T1000 (cell line): Measurements from ENCODE around the gene PRPF31.
"Not testable (repeated sequence)": the region's sequence is repeated elsewhere in the genome, so short reads cannot be mapped to it uniquely, and the experiment has no call there.

Experiments used
- DNase-seq: peaks from one replicate; lab custom pipeline; 2025; ENCODE audit warnings: mixed read lengths; lab: John Stamatoyannopoulos, UW

Gene PRPF31, protein sequence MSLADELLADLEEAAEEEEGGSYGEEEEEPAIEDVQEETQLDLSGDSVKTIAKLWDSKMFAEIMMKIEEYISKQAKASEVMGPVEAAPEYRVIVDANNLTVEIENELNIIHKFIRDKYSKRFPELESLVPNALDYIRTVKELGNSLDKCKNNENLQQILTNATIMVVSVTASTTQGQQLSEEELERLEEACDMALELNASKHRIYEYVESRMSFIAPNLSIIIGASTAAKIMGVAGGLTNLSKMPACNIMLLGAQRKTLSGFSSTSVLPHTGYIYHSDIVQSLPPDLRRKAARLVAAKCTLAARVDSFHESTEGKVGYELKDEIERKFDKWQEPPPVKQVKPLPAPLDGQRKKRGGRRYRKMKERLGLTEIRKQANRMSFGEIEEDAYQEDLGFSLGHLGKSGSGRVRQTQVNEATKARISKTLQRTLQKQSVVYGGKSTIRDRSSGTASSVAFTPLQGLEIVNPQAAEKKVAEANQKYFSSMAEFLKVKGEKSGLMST

DNA sequence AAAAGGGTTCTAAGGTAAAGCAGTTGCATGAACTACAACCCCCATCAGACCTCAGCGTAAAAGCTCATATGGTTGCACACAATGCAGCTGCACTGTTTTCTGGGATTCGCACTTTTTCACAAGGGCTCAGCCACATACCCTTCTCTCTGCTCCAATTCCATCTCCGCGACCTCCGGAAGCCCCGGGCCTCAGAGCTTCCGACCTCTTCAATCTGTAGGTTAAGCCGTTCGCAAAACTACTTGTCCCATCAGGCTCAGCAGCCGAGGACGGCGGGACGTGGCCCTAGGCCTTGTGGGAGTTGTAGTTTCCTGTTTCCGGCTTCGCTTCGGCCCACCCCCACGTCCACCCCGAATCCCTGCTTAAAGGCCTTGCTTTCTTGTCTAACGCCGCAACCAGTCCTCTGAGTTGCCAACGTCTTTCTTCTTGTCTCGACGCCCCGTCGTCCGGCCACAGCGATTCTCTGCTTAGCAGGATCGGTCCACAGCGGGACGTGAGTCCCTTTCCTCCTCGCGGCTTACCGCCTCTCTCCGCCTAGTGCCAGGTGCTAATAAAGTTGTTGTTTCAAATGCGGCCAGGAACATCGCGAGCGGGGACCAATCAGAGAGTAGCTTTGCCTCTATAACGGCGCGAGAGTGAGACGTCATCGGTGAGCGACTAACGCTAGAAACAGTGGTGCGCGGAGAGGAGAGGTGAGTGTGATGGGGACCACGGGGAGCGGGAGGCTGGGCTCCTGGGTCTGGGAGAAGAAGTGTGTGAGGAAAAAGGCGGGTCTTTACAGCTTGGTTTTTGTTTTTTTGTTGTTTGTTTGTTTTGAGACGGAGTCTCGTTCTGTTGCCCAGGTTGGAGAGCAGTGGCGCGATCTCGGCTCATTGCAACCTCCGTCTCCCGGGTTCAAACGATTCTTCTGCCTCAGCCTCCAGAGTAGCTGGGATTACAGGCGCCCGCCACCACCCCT is at the start of gene PRPF31, which contains the start of gene TFPT:
TSS of gene PRPF31 (plus strand) at position 646 of the 955 bp plus-strand sequence. CDS start 2,525 bp downstream, outside the sequence.
TSS of gene TFPT (minus strand) at position 549 of the 955 bp plus-strand sequence. CDS start at position 161, 388 bp downstream.
- DNase-seq: peak; percentile 86

DNA sequence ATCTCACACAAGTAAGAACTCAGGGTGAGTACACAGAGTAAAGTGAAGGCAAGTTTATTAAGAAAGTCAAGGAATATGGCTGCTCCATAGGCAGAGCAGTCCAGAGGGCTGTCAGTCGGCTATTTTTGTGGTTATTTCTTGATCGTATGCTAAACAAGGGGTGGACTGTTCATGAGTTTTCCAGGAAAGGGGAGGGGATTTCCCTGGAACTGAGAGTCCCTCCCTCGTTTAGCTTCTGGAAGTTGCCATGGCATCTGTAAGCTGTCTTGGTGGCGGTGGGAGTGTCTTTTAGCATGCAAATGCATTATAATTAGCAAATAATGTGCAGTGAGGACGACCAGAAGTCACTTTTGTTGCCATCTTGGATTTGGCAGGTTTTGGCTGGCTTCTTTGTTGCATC is 46.1 kb upstream of the PRPF31 start:
- no peak for DNase-seq

DNA sequence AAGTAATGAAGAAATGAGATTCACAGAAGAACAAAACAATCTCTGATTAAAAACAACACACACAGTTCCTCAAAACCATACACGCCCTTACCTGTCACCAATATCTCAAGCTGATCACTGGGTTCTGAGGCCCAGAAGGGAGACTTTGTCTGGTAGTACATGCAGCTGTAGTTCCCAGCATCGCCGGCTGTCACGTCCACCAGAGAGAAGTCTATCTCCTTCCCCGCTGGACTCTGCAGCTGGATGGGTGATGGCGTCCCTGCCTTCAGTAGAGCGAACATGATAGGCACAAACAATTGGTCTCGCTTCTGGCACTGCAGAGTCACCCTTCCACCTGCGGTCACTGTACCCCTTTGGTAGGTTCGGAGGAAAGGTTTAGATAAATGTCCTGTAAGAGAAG is 41.7 kb upstream of the PRPF31 start:
- no peak for DNase-seq

DNA sequence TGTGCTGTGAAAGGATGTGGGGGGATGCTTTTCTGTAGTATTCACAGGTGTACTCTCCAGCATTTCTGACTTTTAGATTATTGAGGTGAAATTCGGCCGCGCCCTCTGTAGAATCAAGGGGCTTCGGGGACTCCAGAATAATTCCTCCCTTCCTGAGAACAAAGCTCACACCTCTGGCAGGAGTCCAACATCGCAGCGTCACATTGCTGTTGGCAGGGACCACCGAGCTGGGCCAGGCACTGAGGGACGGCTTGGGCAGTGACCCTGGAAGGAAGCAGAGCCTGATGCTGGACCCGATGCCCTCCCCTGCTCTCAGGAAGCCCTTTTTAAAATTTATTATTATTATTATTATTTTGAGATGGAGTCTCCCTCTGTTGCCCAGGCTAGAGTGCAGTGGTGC is 40.7 kb upstream of the PRPF31 start:
- no peak for DNase-seq

DNA sequence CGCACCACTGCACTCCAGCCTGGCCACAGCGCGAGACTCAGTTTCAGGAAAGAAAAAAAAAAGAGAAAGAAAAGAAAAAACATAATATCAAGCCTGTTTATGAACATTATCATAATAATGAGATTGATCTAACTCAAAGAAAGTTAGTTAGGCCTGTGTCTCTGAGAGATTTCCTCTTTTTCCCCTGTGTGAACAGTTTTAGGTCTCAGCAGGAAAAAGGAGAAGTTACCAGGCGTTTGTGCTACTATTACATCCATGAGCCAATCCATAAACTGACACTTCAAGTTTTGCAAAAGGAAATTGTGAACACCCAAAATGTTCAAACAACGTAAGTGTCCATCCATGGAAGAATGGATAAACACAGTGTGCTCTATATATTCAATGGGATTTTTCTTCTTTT is 38.2 kb upstream of the PRPF31 start:
- DNase-seq: no peak

DNA sequence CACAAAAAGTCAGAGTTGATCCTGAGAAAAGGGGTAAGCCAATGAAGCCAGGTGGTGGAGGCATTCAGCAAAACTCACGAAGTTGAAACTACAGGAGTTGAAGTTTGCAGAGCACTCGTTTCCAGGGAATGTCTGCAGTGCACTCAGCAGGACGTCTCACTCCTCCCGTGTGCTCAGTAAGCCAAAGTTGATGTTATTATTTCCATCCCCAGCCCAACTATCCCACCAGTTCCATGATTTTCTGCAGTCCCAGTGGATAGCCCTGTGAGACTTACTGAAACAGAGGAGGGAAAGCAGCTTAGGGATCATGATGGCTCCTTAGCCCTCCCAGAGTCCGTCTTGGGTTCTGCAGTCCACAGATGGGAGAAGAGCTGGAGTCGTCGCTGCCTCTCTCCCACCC is 34.5 kb upstream of the PRPF31 start, which contains the start of gene TARM1:
TSS of gene TARM1 (minus strand) at position 334 of the 400 bp plus-strand sequence. CDS start at position 309, 25 bp downstream.
- DNase-seq: no peak

DNA sequence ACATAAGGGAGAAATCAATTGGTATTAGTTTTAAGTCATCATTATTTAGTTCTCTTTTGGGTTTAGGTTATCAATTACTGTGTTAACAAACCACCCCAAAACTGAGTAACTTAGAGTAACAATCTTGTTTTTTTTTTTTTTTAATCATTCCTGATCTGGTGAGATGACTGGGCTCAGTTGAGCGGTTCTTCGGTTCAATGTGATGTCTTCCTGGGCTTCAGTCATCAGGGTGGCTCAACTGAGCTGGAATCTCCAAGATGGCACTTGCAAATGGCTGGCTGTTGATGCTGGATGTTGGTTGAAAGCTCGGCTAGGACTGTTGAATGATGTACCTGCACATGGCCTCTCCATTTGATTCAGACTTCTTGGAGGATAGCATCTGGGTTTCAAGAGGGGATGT is 31.1 kb upstream of the PRPF31 start:
- no peak for DNase-seq

DNA sequence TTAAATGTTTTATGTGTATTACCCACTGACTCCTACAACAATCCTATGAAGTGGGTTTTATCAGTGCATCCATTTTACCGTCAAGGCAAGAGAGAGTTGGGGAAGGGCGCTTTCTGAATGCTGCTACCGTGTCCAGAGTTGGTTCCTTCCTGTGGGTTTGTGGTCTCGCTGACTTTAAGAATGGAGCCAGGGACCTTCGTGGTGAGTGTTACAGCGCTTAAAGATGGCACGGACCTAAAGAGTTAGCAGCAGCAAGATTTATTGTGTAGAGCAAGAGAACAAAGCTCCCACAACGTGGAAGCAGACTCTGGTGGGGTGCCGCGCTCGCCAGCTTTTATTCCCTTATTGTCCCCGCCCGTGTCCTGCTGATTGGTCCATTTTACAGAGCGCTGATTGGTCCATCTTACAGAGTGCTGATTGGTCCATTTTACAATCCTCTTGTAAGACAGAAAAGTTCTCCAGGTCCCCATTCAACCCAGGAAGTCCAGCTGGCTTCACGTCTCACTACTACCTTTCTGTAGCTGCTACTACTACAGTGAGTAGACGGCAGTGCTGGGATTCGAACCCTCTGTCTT is 21.0 kb upstream of the PRPF31 start:
- no peak for DNase-seq

DNA sequence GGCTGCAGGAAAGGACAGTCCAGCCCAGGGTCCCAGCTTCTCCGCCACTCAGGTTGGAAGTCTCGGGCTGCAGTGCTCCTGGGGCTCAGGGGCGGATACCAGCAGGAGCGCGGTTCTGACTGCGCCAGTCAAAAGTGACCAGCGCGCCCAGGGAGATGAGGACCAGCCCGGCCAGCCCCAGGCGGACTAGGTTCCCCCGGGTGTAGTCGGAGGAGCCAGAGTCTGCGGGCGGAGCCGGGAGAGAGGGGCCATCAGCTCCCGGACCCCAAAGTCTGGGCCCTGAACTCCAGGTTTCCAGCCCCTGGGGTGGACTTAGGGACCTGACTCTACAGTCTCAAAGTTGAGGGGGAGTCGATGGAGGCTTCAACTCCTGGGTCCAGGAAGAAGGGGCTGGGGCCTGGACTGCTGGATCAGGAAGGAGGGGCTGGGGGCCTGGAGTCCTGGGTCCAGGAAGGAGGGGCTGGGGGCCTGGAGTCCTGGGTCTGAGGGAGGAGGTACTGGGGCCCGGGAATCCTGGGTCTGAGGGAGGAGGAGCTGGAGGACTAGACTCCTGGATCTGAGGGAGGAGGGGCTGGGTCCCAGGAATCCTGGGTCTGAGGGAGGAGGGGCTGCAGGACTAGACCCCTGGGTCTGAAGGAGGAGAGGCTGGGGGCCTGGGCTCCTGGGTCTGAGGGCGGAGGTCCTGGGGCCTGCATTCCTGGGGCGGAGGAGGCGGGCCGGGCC is 20.3 kb upstream of the PRPF31 start:
- no peak for DNase-seq

DNA sequence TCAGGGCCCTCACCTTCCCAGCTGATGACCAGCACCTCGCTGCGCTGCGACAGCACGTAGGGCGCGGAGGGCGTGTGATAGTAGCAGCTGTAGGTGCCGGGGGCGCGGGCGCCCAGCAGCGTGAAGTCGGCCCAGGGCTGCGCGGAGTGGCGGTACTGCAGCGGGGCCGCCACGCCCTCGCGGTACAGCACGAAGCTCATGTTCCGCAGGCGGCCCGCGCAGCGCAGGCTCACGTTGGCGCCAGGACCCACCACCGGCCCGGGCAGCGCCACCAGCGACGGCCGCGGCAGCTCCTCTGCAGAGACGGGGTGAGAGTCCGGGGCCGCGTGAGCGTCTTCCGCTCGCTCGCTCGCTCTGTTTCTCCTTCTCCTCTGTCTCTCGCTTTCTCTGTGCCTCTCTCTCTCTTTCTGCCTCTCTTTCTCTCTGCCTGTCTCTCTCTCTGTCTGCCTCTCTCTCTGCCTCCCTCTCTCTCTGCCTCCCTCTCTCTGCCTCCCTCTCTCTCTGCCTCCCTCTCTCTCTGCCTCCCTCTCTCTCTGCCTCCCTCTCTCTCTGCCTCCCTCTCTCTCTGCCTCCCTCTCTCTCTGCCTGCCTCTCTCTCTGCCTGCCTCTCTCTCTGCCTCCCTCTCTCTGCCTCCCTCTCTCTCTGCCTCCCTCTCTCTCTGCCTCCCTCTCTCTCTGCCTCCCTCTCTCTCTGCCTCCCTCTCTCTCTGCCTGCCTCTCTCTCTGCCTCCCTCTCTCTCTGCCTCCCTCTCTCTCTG is 19.5 kb upstream of the PRPF31 start:
- not testable (repeated sequence) for DNase-seq

DNA sequence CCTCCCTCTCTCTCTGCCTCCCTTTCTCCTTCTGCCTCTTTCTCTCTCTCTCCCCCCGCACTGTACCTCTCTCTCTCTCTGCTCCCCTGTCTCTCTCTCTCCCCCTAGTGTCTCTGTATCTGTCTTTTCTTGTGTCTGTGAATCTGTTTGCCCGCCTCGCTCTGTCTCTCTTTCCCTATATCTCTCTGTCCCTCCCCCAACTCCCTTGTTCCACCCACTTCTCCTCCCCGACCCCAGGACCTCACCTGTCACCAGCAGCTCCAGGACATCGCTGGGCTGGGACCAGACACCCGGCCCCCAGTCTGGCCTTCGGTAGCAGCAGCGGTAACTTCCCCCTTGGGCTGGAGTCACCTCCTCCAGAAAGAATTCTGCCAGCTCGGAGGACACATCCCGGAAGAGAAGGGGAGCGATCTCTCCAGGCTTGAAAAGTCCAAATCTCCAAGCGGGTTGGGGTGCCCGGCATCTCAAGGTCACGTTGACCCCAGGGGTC is 18.9 kb upstream of the PRPF31 start:
- DNase-seq: no peak

DNA sequence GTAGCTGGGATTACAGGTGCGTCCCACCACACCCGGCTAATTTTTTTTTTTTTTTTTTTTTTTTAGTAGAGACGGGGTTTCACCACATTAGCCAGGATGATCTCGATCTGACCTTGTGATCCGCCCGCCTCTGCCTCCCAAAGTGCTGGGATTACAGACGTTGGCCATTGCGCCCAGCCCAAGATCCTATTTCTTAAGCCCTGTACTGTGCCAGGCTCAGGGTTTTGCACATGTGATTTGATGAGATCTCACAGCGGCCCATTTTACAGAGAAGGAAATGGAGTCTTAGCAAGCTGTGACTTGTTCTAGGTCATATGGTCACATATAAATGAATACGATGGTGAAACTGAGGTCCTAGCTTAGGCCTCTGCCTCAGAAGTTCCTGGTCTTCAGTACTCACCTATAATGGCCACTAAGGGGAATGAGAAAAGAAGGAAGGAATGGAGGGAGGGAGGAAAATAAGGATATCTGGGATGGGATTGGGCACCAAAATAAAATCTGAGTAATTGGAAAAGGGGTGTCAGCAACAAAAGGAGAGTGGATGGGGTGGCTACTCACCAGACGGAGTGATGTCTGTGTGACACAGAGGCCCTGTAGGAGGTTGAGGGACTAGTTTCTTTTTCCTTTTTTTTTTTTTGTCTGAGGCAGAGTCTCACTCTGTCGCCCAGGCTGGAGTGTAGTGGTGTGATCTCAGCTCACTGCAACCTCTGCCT is 16.2 kb upstream of the PRPF31 start:
- DNase-seq: no peak

DNA sequence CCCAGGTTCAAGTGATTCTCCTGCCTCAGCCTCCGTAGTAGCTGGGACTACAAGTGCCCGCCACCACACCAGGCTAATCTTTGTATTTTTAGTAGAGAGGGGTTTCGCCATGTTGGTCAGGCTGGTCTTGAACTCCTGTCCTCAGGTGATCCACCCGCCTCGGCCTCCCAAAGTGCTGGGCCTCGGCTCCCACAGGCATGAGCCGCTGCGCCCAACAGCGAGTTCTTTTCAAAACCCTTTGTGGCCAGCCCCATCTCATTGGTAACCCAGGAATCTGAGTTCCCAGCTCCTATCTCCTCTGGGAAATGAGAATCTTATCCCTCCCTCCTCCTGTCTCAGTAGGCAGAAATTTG is 15.7 kb upstream of the PRPF31 start:
- DNase-seq: not testable (repeated sequence)

DNA sequence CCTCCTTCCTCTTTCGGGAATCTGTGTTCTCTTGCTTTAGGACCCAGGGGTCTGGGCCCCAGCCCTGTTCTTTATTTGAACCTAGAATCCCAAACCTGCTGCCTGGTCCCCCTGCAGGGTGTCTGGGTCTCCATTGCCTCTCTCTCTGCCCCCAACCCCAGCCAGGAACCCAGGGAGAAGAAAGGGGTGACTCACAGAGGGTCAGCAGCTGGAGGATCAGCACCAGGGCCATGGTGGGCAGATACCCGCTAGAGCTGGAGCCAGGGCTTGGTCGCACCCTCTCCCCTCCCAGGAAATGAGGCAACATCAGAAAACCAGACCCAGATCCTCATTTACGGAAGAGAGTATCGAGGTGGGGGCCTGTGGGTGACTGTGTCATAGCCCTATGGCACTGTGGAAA is 15.0 kb upstream of the PRPF31 start, which contains the start of gene OSCAR:
TSS of gene OSCAR (minus strand) at position 243 of the 400 bp plus-strand sequence. CDS start at position 232, 11 bp downstream.
- DNase-seq: no peak

DNA sequence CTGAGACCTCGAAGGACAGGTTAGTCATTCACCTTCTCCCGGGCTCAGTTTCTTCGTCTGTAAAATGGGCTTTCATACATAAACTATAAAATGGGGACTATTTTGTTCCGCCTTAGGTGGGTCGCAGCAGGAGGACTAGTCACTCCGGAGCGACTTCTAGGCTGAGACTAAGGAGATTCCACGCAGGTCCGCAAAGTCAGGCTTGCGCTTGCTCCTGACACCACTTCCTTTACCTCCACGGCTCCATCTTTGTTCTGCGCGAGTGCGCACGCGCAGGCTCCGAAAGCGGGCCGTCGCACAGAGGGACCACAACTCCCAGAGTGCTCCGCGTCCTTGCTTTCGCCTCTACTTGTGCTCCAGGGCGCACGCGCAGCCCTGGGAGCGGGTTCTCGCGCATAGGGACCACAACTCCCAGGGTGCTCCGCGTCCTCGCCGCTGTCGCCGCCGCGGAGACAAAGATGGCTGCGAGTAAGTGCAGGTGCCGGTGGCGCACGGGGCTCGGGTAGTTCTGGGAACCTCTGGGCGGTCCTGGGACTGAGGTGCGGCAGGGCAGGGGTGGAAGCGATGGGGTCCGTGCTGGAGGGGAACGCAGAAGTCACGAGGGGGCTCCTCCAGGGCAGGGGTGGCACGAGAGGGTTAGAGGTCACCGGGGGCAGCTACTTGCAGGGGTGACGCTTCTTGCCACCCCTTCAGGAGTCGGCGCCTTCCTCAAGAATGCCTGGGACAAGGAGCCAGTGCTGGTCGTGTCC is 13.0 kb upstream of the PRPF31 start, which contains the start of gene NDUFA3:
TSS of gene NDUFA3 (plus strand) at position 435 of the 749 bp plus-strand sequence. CDS start at position 459, 24 bp downstream.
- peak; percentile 97 for DNase-seq

DNA sequence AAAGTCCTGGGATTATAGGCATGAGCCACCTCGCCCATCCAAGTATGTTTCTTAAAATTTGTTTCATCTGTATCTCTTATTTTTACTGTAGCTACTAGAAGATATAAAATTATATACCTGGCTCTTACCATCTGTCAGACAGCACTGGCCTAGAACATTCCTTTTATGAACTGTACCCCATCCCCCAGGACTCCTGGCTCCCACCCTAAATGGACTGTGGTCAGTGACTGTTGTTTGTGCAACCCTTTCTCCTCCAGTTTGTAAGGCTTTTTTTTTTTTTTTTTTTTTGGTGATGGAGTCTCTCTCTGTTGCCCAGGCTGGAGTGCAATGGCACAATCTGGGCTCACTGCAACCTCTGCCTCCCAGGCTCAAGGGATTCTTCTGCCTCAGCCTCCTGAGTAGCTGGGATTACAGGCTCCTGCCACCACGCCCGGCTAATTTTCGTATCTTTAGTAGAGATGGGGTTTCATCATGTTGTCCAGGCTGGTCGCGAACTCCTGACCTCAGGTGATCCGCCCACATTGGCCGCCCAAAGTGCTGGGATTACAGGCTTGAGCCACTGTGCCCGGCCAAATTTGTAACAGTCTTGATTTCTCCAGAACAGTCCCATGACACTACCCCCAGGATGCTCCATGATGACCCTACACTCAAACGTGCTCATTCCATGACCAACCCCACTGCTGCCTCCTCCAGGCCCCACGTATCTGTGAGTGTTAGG is 10.4 kb upstream of the PRPF31 start:
- no peak for DNase-seq

DNA sequence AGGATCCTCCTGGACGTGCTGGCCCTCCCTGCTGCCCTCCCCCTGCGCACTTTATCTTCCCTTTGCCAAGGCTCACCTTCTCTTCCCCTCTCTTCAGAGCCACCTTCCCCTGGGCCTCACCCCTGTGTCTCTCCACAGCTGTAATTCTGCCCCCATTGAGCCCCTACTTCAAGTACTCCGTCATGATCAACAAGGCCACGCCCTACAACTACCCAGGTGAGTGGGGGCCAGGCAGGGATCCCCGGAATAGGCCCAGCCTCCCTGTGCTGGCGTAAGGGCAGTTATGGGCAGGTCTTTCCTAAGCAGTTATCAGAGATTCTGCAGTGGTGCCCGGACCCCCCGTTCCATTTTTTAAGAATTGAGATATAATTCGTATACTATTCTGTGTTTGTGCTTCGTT is 9.8 kb upstream of the PRPF31 start:
- no peak for DNase-seq

DNA sequence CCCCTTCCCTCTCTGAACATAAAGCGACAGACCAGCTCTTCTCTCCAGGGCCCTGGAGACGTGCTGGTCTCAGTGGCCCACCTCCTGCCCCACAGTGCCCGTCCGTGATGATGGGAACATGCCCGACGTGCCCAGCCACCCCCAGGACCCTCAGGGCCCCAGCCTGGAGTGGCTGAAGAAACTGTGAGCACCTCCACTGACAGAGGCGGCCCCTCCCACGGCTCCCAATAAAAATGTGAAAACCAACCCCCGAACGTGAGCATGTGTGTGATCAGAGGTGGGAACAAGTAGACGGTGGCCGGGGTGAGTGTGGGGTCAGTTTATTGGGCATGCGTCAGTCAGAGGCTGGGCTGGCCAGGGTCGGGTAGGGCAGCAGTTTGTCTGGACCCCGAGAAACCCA is 8.8 kb upstream of the PRPF31 start:
- no peak for DNase-seq
